GM19023 (cell line): ENCODE data around the gene FAM209B.
"Not testable (repeated sequence)": the region's sequence is repeated elsewhere in the genome, so short reads cannot be mapped to it uniquely, and the experiment has no call there.

Experiments used
- ATAC-seq: cut with Tn5 transposase; IDR thresholded peaks from one replicate; pipeline ENCODE4 v1.9.1; 2021; ENCODE audit warnings: mild to moderate bottlenecking, moderate library complexity; ENCODE audit not compliant: unreplicated experiment

Gene FAM209B, protein sequence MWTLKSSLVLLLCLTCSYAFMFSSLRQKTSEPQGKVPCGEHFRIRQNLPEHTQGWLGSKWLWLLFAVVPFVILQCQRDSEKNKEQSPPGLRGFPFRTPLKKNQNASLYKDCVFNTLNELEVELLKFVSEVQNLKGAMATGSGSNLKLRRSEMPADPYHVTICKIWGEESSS

DNA sequence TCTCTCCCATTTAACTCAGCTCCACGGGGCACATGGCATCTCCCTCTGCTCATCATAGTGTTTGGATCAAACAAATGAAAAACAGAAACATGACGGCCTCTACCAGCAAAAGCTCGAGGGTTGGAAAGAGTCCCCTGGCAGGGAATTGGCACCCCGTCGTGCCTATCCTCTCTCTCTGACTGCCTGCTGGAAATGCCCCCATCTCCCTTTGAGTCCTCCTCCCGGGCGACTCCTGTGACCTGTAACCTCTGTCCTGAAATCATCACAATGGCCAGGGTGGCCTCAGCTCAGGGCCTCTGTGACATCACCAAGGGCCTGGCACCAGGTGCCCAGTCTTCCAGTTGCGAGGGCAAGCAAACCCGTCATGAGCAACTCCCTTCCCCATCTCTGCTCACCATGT, at the start of gene FAM209B:
Gene FAM209B, plus strand, starts transcription at position 301 of the 400 bp plus-strand sequence. Its CDS starts 96 bp downstream, at position 397.
- ATAC-seq, result not testable (repeated sequence)

DNA sequence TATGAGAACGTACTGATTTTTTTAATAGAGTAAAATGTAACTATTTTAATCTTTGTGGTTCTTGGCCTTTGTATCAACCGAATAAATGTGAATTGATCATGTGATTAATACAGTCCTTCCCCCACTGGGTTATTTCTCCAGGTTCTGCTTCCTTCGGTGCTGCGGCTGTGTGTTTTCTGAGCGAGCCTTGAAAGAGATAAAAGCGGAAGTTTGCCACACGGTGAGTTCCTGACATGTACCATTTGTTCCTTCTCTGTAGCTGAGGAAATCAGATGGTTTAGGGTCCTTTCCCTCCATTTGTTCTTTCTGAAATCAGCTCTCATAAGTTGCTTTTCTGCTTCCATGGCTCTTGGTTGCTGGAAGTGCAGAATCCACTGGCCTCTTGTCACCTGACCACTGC, 49.1 kb upstream of the FAM209B start:
- no peak for ATAC-seq

DNA sequence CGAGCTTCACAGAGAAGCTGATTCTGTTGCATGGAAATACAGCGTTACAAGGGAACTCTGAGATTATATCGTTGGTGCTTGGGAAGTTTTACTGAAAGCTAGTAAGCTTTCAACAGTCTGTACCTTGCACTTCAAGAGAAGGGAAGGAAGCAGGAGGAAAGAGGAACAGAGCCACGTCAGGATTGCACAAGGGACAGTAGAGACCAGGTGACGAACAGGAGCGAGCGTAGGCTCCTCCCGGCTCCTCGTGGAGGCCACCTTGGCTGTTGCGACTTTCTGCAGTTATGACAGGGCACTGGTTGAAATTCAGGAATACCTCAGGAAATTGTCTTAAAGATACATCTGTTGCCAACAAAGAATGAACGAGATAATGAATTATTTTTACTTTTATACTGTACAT, 45.8 kb upstream of the FAM209B start:
- ATAC-seq, result no peak

DNA sequence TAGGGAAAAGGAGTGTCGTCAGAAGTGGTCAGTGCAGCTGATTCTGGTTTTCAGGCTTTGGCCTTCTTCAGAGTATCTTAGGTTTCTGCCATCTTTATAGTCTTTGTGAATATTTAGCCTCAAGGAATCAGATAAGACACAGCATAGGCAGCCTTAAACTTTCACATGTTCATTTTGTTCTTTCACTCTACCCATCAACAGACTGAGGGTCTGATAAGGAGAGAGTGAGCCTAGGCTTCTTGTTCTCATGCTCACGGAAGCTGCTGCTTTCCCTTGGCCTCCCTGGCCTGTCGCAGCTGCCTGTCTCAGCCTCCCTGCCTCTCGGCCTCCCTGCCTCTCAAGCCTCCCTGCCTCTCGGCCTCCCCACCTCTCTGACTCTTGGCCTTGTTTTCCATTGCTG, 44.5 kb upstream of the FAM209B start:
- ATAC-seq, result no peak

DNA sequence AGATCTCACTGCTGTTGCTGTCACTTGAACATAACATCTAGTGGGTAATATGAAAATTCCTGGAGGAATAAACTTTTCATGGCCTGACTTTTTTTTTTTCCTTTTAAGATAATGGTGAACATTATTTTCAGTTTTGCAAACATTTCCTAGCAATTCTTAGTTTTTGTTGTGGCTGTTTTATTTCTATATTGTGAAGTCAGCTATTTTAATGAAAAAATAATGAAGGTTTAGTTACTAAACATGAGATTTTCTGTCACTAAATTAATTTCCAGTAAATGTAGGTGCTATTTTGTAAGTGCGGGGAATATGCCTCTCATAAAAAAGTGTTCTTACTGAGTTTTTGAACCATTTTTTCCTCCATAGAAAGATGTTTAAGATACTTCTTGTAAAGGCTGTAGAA, 31.9 kb upstream of the FAM209B start:
- ATAC-seq, result no peak

DNA sequence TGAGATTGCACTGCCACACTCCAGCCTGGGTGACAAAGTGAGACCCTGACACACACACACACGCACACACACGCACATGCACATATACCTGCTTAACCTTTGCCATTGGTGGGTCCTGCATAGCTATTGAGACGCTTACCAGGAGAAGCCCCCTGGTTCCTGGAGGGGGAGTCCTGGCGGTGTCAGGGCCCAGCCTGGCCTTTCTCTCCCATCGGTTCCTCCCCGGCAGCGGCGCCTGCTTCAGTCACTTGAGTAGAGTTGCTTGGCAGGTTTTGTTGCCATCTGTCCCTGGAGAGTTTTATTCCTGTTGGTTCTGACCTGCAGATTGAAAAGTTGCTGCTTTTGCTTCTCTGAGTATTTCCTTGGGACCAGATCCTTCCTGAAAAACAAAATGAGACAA, 29.1 kb upstream of the FAM209B start:
- ATAC-seq, result no peak

DNA sequence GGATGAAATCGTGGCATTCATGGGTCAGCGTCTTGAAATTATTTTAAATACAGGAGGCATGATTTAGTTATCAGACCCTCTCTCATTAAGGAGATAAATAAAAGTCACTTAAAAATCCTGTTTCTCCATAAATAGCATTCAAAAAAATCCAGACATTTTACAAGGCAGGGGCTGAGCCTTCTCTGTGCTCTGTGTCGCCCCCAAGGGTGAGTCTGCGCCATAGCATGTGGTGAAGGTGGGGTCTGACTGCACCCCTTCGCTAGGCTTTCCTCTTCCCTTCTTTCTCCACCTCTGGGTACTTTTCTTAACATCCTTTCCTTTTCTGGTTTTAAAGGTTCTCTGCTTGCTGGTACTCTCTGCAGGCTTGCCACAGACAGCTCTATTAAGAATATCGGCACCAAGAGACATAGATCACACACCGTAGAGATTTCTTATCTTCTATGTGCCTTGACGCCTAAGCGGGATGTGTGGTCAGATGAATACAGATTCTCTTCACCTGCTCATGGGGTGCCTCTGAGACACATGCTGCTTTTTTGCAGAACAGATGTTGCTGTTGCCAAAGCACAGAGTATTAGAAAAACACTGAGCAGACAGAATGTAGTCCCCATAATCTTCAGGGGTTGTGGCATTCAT, 28.6 kb upstream of the FAM209B start:
- ATAC-seq, result no peak

DNA sequence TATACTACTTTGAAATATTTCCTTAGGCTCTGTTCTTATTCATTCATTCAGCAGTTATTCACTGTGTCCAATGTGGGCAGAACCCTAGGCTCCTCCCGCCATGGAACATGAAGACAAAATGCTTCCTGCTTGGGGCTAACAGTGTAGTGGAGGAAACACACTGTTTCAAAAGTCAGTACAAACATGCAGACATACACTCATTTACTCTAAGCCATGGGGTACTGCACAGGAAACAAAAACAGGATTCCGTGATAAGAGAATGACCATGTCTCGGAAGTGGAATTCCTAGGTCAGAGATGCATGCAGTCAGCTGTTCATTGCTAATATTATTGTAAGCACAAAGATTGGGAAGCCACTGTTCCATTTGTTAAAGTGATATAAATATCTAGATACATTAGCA, 26.9 kb upstream of the FAM209B start:
- ATAC-seq, result no peak

DNA sequence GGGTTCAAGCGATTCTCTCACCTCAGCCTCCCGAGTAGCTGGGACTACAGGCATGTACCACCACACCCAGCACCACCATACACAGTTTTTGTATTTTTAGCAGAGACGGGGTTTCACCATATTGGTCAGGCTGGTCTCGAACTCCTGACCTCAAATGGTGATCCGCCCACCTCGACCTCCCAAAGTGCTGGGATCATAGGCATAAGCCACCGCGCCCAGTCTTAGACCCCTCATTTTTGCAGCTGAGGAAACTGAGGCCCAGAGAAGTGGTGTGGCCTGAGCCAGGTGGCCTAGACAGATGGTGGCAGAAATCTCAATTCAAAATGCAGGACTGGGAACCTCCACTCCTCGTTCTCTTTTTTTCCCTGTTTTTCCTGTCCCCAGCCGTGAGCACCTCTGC, 21.1 kb upstream of the FAM209B start:
- no peak for ATAC-seq

DNA sequence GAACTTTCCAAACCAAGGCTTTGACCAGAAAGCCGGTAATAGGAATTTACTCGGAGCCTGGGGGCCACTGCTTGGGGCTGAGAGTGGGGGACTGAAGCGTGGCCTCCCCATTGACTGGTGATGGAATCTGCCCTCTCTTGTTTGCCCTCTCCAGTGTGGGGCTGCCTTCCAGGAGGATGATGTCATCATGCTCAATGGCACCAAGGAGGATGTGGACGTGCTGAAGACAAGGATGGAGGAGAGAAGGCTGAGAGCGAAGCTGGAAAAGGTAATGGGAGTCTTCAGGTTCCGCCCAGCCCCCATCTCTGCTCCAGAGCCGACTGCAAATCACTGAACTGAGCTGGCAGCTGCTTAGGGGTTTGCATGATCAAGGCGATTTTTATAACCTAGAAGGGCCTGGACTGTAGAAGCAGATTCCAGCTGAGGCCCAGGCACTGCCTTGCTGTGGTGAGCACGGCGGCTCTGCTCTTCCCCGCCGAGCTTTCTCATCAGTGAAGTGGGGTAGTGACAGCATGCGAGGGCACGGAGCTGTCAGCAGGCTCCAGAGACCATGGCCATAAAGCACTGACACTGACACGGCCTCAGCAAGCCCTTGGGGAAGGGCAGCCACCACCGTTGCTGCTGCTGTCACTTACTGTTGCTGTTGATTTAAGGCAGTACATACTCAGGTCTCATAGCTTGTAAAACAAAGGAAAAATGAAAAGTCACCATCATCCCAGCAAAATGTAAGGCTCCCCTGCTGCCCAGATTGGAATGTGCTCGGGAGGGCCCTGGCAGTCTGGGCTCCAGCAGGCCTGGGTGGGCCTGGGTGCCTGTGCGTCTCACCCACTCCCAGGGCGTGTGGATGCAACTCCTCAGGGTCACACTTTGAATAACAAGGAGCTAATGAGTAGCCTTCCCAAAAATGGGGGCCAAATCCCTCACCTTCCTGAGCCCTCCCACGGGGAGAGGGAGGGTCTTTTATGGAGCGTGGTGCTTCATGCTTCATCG, 19.6 kb upstream of the FAM209B start:
- ATAC-seq, result no peak

DNA sequence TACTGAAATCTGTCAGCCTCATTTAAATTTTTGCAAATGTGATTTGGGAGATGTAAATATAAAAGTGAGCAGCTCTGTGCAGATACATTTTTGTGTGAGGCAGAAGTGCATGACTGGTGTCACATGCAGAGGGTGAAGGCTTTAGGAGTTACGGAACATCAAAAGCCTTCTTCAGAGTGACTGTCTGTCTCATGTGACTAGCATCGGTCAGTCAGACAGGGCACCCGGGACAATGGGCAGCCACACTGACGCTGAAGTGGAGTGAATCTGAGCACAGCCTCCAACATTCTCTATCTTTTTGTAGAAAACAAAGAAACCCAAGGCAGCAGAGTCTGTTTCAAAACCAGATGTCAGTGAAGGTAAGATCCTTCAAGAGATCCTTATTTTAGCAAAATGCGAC, 16.4 kb upstream of the FAM209B start:
- no peak for ATAC-seq

DNA sequence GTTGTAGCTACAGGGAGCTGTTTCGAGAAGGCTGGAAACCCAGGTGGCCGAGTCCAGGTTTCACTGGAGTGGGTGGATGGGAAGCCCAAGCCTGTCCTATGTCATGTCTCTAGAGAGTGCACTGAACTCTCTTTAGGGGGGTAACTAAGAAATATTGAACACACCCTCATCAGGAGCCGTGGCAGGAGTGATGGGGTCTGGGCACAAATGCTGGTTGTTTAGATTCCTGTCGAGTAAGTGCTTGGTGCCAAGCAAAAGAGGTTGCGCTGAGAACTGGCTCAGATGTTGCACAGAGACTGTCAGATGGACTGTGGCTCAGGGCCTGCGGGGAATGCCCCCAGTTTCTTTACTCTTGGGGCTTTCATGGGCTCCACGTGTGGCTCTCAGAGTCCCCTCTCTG, 15.8 kb upstream of the FAM209B start:
- ATAC-seq, result no peak

DNA sequence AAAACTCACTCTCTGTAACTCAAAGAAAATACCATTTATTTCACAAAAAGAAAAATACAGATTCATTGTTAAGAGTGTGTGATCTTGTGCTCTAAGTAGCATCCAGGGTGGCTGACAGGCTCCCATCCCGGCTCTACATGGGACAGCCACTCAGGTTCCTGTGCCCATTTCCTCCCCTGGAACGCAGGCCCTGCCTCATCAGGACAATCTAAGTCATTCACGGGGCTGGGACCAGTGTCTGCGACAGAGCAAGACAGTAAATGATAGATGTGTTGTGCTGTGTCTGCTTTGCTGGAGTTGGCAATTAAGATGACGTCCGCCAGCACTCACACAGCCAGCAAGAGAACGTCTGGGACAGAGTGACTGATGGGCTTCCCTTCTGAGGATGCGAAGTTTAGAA, 15.4 kb upstream of the FAM209B start:
- ATAC-seq, result no peak

DNA sequence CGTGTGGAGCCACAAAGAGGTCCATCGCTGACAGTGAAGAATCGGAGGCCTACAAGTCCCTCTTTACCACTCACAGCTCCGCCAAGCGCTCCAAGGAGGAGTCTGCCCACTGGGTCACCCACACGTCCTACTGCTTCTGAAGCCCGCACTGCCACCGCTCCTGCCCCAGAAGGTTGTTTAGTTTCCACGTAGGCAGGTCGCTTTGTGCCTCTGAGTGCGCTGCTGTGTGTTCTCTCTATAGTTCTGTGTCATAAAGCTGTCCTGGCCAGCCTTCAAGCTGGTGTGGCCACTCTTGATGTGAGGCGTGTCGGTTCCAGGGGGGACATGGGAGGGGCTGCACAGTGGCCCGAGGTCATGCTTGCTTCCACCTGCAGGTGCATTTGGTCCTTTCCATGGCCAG, 14.9 kb upstream of the FAM209B start:
- ATAC-seq, result no peak

DNA sequence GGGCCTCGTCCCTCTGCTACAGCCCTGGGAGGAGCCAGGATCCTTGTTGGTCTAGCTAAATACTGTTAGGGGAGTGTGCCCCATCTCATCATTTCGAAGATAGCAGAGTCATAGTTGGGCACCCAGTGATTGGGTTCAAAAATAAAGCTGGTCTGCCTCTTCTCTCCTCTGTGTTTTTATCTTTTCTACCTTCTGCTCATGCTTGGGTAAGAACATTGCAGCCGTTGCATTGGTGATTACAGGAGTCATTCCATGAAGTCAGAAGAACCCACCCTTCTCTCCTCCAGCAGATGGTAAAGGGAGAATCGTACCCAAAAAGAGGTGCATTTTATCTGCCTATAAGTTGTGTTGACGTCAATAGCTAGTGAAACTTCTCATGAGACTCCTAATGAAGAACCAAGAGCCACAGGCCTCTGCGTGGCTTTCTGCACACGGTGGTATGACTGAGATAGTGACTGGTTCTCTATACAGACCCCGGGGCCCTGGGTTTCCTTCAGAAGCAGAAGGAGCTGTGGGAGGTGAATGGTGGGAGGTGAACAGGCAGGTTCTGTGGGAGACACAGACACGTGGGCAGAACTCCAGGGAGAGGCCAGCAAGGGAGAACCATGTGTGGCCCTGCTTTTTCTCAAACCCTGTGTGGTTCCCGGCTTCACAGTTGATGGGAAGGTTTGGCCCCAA, 14.2 kb upstream of the FAM209B start:
- no peak for ATAC-seq

DNA sequence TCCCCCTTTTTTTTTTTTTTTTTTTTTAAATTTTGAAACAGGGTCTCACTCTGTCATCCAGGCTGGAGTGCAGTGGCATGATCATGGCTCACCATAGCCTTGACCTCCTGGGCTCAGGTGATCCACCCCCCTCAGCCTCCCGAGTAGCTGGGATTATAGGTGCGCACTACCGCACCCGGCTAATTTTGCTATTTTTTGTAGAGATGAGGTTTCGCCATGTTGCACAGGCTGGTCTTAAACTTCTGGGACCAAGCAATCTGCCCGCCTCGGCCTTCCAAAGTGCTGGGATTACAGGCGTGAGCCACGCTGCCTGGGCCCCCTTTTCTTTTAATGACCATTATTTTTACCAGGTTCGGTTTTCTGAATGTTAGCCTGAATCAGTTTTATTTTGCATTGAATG, 13.5 kb upstream of the FAM209B start:
- ATAC-seq, result no peak

DNA sequence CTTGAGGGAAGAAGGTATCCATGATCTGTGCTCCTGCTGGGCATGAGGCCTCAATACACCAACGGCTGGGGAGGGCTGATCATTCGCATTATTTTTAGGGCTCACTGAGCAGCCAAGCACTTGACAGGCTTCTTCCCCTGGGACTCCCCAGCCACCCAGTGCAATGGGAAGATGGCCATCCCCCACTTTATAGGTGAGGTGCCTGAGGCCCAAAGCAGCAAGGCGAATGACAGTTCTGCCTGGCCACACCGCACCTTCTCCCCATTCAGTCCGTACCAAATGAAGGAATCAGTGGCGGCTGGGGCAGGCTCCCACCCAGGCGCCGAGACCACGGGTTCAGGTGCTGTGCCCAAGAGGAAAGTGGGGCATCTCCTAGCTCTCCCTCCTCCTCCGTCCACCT, 12.9 kb upstream of the FAM209B start:
- no peak for ATAC-seq

DNA sequence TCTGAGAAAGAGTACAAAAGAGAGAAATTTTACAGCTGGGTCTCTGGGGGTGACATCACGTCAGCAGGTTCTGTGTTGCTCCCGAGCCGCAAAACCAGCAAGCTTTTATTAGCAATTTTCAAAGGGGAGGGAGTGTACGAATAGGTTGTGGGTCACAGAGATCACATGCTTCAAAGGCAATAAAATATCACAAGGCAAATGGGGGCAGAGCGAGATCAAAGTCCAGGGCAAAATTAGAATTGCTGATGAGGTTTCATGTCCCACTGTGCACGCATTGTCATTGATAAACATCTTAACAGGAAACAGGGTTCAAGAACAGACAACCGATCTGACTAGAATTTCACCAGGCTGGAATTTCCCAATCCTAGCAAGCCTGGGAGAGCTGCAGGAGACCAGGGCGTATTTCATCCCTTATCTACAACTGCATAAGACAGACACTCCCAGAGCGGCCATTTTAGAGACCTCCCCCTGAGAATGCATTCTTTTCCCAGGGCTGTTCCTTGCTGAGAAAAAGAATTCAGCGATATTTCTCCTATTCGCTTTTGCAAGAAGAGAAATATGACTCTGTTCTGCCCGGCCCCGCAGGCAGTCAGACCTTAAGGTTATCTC, 12.2 kb upstream of the FAM209B start:
- ATAC-seq, result not testable (repeated sequence)

DNA sequence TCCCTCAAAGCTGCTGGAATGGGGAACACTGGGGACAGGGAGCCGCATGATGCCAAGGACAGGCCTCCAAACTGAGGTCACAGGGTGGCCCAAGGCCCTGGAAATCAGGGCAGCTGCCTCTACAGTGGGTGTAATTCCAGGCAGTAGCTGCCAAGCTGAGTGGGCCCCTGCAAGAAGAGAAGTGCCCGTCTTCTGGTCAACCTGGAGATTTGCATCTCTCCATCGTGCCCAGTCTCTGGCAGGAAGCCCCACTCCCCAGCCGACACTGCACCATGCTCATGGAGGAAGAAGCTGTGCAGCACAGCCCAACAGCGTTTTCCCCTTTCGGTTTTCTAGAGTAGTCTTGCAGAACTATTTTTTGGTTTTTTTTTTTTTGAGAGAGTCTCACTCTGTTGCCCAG, 10.7 kb upstream of the FAM209B start:
- ATAC-seq, result no peak

DNA sequence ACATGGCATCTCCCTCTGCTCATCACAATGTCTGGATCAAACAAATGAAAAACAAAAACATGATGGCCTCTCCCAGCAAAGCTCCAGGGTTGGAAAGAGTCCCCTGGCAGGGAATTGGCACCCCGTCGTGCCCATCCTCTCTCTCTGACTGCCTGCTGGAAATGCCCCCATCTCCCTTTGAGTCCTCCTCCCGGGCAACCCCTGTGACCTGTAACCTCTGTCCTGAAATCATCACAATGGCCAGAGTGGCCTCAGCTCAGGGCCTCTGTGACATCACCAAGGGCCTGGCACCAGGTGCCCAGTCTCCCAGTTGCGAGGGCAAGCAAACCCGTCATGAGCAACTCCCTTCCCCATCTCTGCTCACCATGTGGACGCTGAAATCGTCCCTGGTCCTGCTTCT, 8.6 kb upstream of the FAM209B start, which contains the start of gene FAM209A:
Gene FAM209A, plus strand, starts transcription at position 301 of the 400 bp plus-strand sequence. Its CDS starts 65 bp downstream, at position 366.
- ATAC-seq, result not testable (repeated sequence)

DNA sequence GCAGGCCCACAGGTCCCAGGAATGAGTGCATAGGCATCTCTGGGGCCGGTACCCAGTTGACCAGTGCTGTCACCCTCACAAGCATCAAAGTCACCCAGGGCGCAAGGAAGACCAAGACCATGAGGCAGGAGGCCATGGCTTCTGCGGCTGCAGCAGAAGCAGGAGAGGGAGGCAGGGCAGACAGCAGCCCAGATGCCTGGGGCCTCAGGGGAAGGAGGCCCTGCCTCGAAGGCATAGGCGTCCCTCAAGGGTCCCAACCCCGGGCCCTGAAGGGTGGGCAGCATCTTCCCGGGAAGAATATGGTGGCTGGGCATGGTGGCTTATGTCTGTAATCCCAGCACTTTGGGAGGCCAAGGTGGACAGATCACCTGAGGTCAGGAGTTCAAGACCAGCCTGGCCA, 5.5 kb upstream of the FAM209B start:
- no peak for ATAC-seq
